ENCODE measurements around the gene ARHGAP1.

Gene ARHGAP1

DNA sequence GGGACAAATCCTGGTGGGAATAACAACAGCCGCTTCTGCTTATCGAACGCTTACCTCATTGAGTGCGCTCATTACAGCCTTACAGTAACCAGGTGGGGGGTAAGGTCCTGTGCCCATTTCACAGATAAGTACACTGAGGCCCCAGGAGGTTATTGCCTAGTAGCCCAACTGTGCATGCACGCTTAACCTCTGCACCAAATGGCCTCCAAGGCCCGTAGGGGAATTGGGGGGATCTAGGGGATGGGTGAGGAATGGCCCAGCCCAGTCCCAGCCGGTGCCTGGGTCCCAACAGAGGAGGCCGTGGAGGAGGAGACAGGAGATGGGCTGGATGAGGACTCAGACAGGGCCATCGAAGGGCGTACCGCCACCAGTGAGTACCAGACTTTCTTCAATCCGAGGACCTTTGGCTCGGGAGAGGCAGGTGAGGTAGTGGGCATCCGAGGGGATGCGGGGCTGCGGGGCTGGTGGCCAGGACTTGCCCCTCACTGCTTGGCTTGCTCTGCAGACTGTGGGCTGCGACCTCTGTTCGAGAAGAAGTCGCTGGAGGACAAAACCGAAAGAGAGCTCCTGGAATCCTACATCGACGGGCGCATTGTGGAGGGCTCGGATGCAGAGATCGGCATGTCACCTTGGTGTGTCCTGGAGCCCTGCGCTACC lies 25.9 kb upstream of the ARHGAP1 start:
- no peak for DNase-seq
- Histone ChIP-seq H4K8ac (ENCODE audit: low read depth, low read length) (no peak overlapping the region), H3K27ac (ENCODE audit: low read depth, low read length) (no peak overlapping the region), H3K79me1 (ENCODE audit: low read length) (no peaks in the 10 kb centered on the region), H4K91ac (ENCODE audit: low read depth, low read length) (no peak overlapping the region), H2AK5ac (ENCODE audit: low read length) (no peak overlapping the region), H3K4me2 (ENCODE audit: low read length) (no peak overlapping the region), H3K9me3 (ENCODE audit: insufficient read depth, low read depth, low read length) (no peaks in the 10 kb centered on the region), H3K9ac (ENCODE audit: low read length) (no peak overlapping the region), H4K12ac (ENCODE audit: low read depth, low read length) (no peak overlapping the region), H3K4ac (ENCODE audit: low read depth, low read length) (no peak overlapping the region), H2AFZ (ENCODE audit: insufficient read depth, low read length, poor library complexity) (no peak overlapping the region), H3K4me1 (ENCODE audit: control insufficient read depth in 1 of 2, insufficient read depth in 2 of 2, low read length in 2 of 2) (peaks cover 4 to 7% of the 10 kb centered on the region in 2 experiments), H3K23ac (ENCODE audit: low read length) (no peak overlapping the region), H3K27me3 (ENCODE audit: insufficient read depth, low read length) (no peaks in the 10 kb centered on the region), H2BK12ac (ENCODE audit: low read length) (no peak overlapping the region), H3K36me3 (ENCODE audit: control insufficient read depth in 1 of 2, insufficient read depth in 2 of 2, low read length in 2 of 2) (no peaks in the 10 kb centered on the region), H2BK5ac (ENCODE audit: low read depth, low read length, poor library complexity) (no peak overlapping the region), H3K18ac (ENCODE audit: low read length) (no peak overlapping the region), H3K4me3 (ENCODE audit: low read depth, low read length) (no peak overlapping the region), H2BK120ac (ENCODE audit: insufficient read depth, low read length, poor library complexity) (no peak overlapping the region), H3K14ac (ENCODE audit: low read length) (no peak overlapping the region), H3K79me2 (ENCODE audit: control insufficient read depth, insufficient read depth, low read length, poor library complexity) (no peaks in the 10 kb centered on the region)
- WGBS (ENCODE audit: extremely low coverage, insufficient coverage, insufficient read length): no CpG with 5 or more reads among the region's 26 CpGs

- H3K18ac ChIP-seq (ENCODE audit: low read length): no peak overlapping the region
- no peak overlapping the region for H4K8ac ChIP-seq (ENCODE audit: low read depth, low read length)
- H3K79me2 ChIP-seq (ENCODE audit: control insufficient read depth, insufficient read depth, low read length, poor library complexity): no peaks in the 10 kb centered on the region
- peaks cover 4 to 7% of the 10 kb centered on the region in 2 experiments for H3K4me1 ChIP-seq (ENCODE audit: control insufficient read depth in 1 of 2, insufficient read depth in 2 of 2, low read length in 2 of 2)
- H2BK5ac ChIP-seq (ENCODE audit: low read depth, low read length, poor library complexity): no peak overlapping the region
- no peak overlapping the region for H3K9ac ChIP-seq (ENCODE audit: low read length)
- H4K12ac ChIP-seq (ENCODE audit: low read depth, low read length): no peak overlapping the region
- H2BK120ac ChIP-seq (ENCODE audit: insufficient read depth, low read length, poor library complexity): no peak overlapping the region
- H2AK5ac ChIP-seq (ENCODE audit: low read length): no peak overlapping the region
- H3K4ac ChIP-seq (ENCODE audit: low read depth, low read length): no peak overlapping the region
- no peak overlapping the region for H3K23ac ChIP-seq (ENCODE audit: low read length)
- H2BK12ac ChIP-seq (ENCODE audit: low read length): no peak overlapping the region
- WGBS (ENCODE audit: extremely low coverage, insufficient coverage, insufficient read length): no CpG with 5 or more reads among the region's 19 CpGs
- DNase-seq: no peak
- no peak overlapping the region for H2AFZ ChIP-seq (ENCODE audit: insufficient read depth, low read length, poor library complexity)
- no peaks in the 10 kb centered on the region for H3K36me3 ChIP-seq (ENCODE audit: control insufficient read depth in 1 of 2, insufficient read depth in 2 of 2, low read length in 2 of 2)
- no peaks in the 10 kb centered on the region for H3K9me3 ChIP-seq (ENCODE audit: insufficient read depth, low read depth, low read length)
- H3K27me3 ChIP-seq (ENCODE audit: insufficient read depth, low read length): no peaks in the 10 kb centered on the region
- no peak overlapping the region for H3K4me3 ChIP-seq (ENCODE audit: low read depth, low read length)
- no peak overlapping the region for H4K91ac ChIP-seq (ENCODE audit: low read depth, low read length)
- H3K14ac ChIP-seq (ENCODE audit: low read length): no peak overlapping the region
- H3K27ac ChIP-seq (ENCODE audit: low read depth, low read length): no peak overlapping the region
- H3K4me2 ChIP-seq (ENCODE audit: low read length): no peak overlapping the region
- H3K79me1 ChIP-seq (ENCODE audit: low read length): no peaks in the 10 kb centered on the region
These were observed 25.2 kb upstream of the ARHGAP1 start for GRCh38 chr11:46725338-46726205.

DNA sequence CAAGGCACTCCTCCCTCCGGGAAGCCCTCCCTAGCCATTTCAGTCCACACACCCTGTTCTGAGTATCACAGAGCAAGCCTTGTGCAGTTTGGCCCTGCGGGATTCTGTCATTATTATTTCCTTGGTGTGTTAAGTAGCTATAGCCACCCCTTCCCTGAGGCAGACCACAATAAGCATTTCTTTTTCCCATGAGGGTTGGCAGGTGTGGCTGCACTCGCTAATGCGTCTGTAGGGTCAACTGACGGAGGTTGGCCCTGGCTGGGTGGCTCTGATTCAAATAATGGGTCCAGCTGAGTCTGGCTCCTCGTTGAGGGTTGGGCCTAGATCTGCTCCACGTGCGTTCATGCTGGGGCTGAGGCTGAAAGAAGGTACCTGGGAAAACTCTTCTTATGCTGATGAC lies 23.7 kb upstream of the ARHGAP1 start:
- no peak overlapping the region for H2BK120ac ChIP-seq (ENCODE audit: insufficient read depth, low read length, poor library complexity)
- no peak overlapping the region for H4K91ac ChIP-seq (ENCODE audit: low read depth, low read length)
- peak in 1 of 2 donors; percentile 18 for DNase-seq
- H3K4me1 ChIP-seq (ENCODE audit: control insufficient read depth in 1 of 2, insufficient read depth in 2 of 2, low read length in 2 of 2): peaks cover 4 to 7% of the 10 kb centered on the region in 2 experiments
- H3K4me3 ChIP-seq (ENCODE audit: low read depth, low read length): no peak overlapping the region
- H3K79me2 ChIP-seq (ENCODE audit: control insufficient read depth, insufficient read depth, low read length, poor library complexity): no peaks in the 10 kb centered on the region
- H4K8ac ChIP-seq (ENCODE audit: low read depth, low read length): no peak overlapping the region
- H3K4ac ChIP-seq (ENCODE audit: low read depth, low read length): no peak overlapping the region
- no peak overlapping the region for H3K14ac ChIP-seq (ENCODE audit: low read length)
- no peak overlapping the region for H4K12ac ChIP-seq (ENCODE audit: low read depth, low read length)
- H2AFZ ChIP-seq (ENCODE audit: insufficient read depth, low read length, poor library complexity): no peak overlapping the region
- H3K23ac ChIP-seq (ENCODE audit: low read length): no peak overlapping the region
- H2BK12ac ChIP-seq (ENCODE audit: low read length): no peak overlapping the region
- no peaks in the 10 kb centered on the region for H3K79me1 ChIP-seq (ENCODE audit: low read length)
- H3K18ac ChIP-seq (ENCODE audit: low read length): no peak overlapping the region
- no peak overlapping the region for H3K9ac ChIP-seq (ENCODE audit: low read length)
- no peak overlapping the region for H3K27ac ChIP-seq (ENCODE audit: low read depth, low read length)
- no peaks in the 10 kb centered on the region for H3K27me3 ChIP-seq (ENCODE audit: insufficient read depth, low read length)
- no peak overlapping the region for H2AK5ac ChIP-seq (ENCODE audit: low read length)
- WGBS (ENCODE audit: extremely low coverage, insufficient coverage, insufficient read length): no CpG with 5 or more reads among the region's 8 CpGs
- no peak overlapping the region for H3K4me2 ChIP-seq (ENCODE audit: low read length)
- no peaks in the 10 kb centered on the region for H3K36me3 ChIP-seq (ENCODE audit: control insufficient read depth in 1 of 2, insufficient read depth in 2 of 2, low read length in 2 of 2)
- no peak overlapping the region for H2BK5ac ChIP-seq (ENCODE audit: low read depth, low read length, poor library complexity)
- H3K9me3 ChIP-seq (ENCODE audit: insufficient read depth, low read depth, low read length): no peaks in the 10 kb centered on the region

- peaks cover 6 to 9% of the 10 kb centered on the region in 2 experiments for H3K4me1 ChIP-seq (ENCODE audit: control insufficient read depth in 1 of 2, insufficient read depth in 2 of 2, low read length in 2 of 2)
- H4K91ac ChIP-seq (ENCODE audit: low read depth, low read length): no peak overlapping the region
- H2BK12ac ChIP-seq (ENCODE audit: low read length): no peak overlapping the region
- no peak overlapping the region for H3K27ac ChIP-seq (ENCODE audit: low read depth, low read length)
- no peaks in the 10 kb centered on the region for H3K36me3 ChIP-seq (ENCODE audit: control insufficient read depth in 1 of 2, insufficient read depth in 2 of 2, low read length in 2 of 2)
- no peaks in the 10 kb centered on the region for H3K79me2 ChIP-seq (ENCODE audit: control insufficient read depth, insufficient read depth, low read length, poor library complexity)
- no peak overlapping the region for H3K9ac ChIP-seq (ENCODE audit: low read length)
- H2AK5ac ChIP-seq (ENCODE audit: low read length): no peak overlapping the region
- H2BK120ac ChIP-seq (ENCODE audit: insufficient read depth, low read length, poor library complexity): no peak overlapping the region
- H3K14ac ChIP-seq (ENCODE audit: low read length): no peak overlapping the region
- no CpG with 5 or more reads among the region's 8 CpGs for whole genome bisulfite sequencing (ENCODE audit: extremely low coverage, insufficient coverage, insufficient read length)
- H3K4ac ChIP-seq (ENCODE audit: low read depth, low read length): no peak overlapping the region
- H3K4me3 ChIP-seq (ENCODE audit: low read depth, low read length): no peak overlapping the region
- no peak overlapping the region for H3K23ac ChIP-seq (ENCODE audit: low read length)
- no peak overlapping the region for H2BK5ac ChIP-seq (ENCODE audit: low read depth, low read length, poor library complexity)
- H4K8ac ChIP-seq (ENCODE audit: low read depth, low read length): no peak overlapping the region
- H3K9me3 ChIP-seq (ENCODE audit: insufficient read depth, low read depth, low read length): no peaks in the 10 kb centered on the region
- no peak overlapping the region for H2AFZ ChIP-seq (ENCODE audit: insufficient read depth, low read length, poor library complexity)
- no peak overlapping the region for H4K12ac ChIP-seq (ENCODE audit: low read depth, low read length)
- no peak overlapping the region for H3K4me2 ChIP-seq (ENCODE audit: low read length)
- no peaks in the 10 kb centered on the region for H3K79me1 ChIP-seq (ENCODE audit: low read length)
- no peaks in the 10 kb centered on the region for H3K27me3 ChIP-seq (ENCODE audit: insufficient read depth, low read length)
- DNase-seq: no peak
- H3K18ac ChIP-seq (ENCODE audit: low read length): no peak overlapping the region
These were observed 22.9 kb upstream of the ARHGAP1 start for GRCh38 chr11:46723359-46723680.

Measured in trophoblast cell (in vitro differentiated cells and primary cell).